SU-DHL-6 (cell line): Measurements from ENCODE around the gene ZDHHC7.

Experiments used
- CTCF ChIP-seq: fragments of 200-600 bp; sonication (generic); IDR thresholded peaks from one replicate; pipeline ENCODE4 v1.5.1; 2017; ENCODE audit warnings: antibody characterized with exemption, mild to moderate bottlenecking, low read length, moderate library complexity; ENCODE audit not compliant: insufficient read depth, poor library complexity, severe bottlenecking
- EZH2phosphoT487 ChIP-seq: fragments of 200-600 bp; sonication (generic), shearing (Covaris generic); conservative IDR thresholded peaks from 2 replicates; pipeline ENCODE4 v1.6.1; 2018; ENCODE audit warnings: mild to moderate bottlenecking, antibody characterized with exemption, low read length, moderate library complexity, mixed read lengths

- no peak for TF ChIP-seq CTCF
- no peak for TF ChIP-seq EZH2phosphoT487
Observed at GRCh38 chr16:84957792-84958191, 53.5 kb downstream of the ZDHHC7 start.
